Testis (tissue), 3 donors: Measurements from ENCODE around the gene TRMT11. TPM values are rescaled to one million over a fixed set of nuclear protein-coding genes. Genes with fewer than 3 reads are reported as not detected.

Experiments
- DNase-seq: peaks from one replicate; pipeline ENCODE4 v3.0.0-alpha.2; 2019
- H3K27ac ChIP-seq, 2 donors: fragments of 200-600 bp; sonication (generic); one replicate each; pipeline ENCODE4 v1.5.1; 2019
- H3K27me3 ChIP-seq: fragments of 200-600 bp; sonication (generic); one replicate; pipeline ENCODE4 v1.5.1; 2019
- H3K36me3 ChIP-seq: fragments of 200-600 bp; sonication (generic); one replicate; pipeline ENCODE4 v1.5.1; 2017; ENCODE audit warnings: low read depth; ENCODE audit errors: missing control alignments
- H3K4me1 ChIP-seq: fragments of 200-600 bp; sonication (generic); one replicate; pipeline ENCODE4 v1.5.1; 2019
- H3K4me3 ChIP-seq, 2 donors: fragments of 200-600 bp; sonication (generic); one replicate each; pipeline ENCODE4 v1.5.1; 2017 to 2019
- H3K9me3 ChIP-seq: fragments of 200-600 bp; sonication (generic); one replicate; pipeline ENCODE4 v1.5.1; 2017
- POLR2A ChIP-seq: fragments of 450-650 bp; IDR thresholded peaks from one replicate; pipeline ENCODE4 v1.6.1; 2017; ENCODE audit warnings: antibody characterized with exemption, mild to moderate bottlenecking, moderate library complexity
- WGBS, 2 donors: methylation state at CpG; one replicate each; pipeline ENCODE4 v1.1.5; 2018; 5-methylcytosine and 5-hydroxymethylcytosine counted together
- intact Hi-C: fragments of 100-400 bp; cut with DNase I; formaldehyde crosslinking; loops from one replicate; pipeline ENCODE4 v1.15.1; 2023; ENCODE audit warnings: low total_unique reads
- polyA plus RNA-seq: library from polyadenylated mRNA; stranded (reverse); fragments of 350-450 nt; fragmentation: Illumina TruSeq; extraction: RNeasy Lipid Tissue Mini Kit (QIAGEN cat#74804); gene quantifications from one replicate; pipeline ENCODE4 v1.2.3, GENCODE V29; 2014; ENCODE audit warnings: low read depth, low replicate concordance; ENCODE audit not compliant: insufficient read depth
- total RNA-seq, 2 donors: library from RNA; depleted of rRNA; stranded (reverse); fragments of >200 nt; gene quantifications; one replicate each; pipeline ENCODE4 v1.2.3, GENCODE V29; 2016
- TF ChIP-seq, protein P1 (sequence below), 3 experiments: fragments of 450-650 bp in 2 of 3; fragments of 200-600 bp in 1 of 3; sonication (generic) in 1 of 3; IDR thresholded peaks; one replicate each; pipeline ENCODE4 v1.5.1; 2016 to 2019; ENCODE audit warnings: antibody characterized with exemption in 3 of 3, mild to moderate bottlenecking in 2 of 3, moderate library complexity in 1 of 3

Gene TRMT11
- total and polyA plus RNA-seq, 3 donors from 2014 or later: 16.1 to 51.2 (median 32.2) TPM

GRCh38 chr6:126047648-126048047, 61.3 kb downstream of the TRMT11 start:
- 96 to 100% methylated on average over 5 to 7 of the region's 7 CpGs for WGBS, 2 donors
- Histone ChIP-seq H3K36me3 (no peaks in the 10 kb centered on the region), H3K27ac (no peak overlapping the region), H3K9me3 (no peaks in the 10 kb centered on the region), H3K4me3 (no peak overlapping the region), H3K27me3 (no peaks in the 10 kb centered on the region), H3K4me1 (peaks cover 3% of the 10 kb centered on the region)
- intact Hi-C loops: no loop called here
- TF ChIP-seq, protein P1, sequence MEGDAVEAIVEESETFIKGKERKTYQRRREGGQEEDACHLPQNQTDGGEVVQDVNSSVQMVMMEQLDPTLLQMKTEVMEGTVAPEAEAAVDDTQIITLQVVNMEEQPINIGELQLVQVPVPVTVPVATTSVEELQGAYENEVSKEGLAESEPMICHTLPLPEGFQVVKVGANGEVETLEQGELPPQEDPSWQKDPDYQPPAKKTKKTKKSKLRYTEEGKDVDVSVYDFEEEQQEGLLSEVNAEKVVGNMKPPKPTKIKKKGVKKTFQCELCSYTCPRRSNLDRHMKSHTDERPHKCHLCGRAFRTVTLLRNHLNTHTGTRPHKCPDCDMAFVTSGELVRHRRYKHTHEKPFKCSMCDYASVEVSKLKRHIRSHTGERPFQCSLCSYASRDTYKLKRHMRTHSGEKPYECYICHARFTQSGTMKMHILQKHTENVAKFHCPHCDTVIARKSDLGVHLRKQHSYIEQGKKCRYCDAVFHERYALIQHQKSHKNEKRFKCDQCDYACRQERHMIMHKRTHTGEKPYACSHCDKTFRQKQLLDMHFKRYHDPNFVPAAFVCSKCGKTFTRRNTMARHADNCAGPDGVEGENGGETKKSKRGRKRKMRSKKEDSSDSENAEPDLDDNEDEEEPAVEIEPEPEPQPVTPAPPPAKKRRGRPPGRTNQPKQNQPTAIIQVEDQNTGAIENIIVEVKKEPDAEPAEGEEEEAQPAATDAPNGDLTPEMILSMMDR (IDR thresholded peaks at IDR 0.05): no peak
- TF ChIP-seq POLR2A: no peak
- DNase-seq: no peak

DNA sequence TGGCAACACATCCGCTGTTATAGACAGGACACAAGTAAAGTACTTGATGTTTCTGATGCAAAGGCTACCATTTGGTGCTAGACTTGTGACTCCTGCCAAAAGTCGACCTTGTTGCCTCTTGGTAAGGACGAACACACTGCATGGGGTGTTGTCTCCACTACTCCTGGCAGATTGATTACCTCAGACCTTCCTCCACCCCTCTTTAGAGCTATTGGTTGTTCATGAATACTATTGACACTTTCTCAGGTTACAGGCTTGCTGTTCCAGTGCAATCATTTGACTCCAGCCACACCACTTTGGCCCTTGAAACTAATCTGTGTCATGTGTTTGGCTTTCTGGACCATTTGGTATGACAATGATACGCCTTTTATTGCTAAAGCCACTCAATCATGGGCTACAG, 62.3 kb downstream of the TRMT11 start:
- H3K27ac ChIP-seq: no peak overlapping the region
- H3K36me3 ChIP-seq: no peaks in the 10 kb centered on the region
- intact Hi-C loops: no loop called here
- 89 to 90% methylated on average over 4 of the region's 4 CpGs for WGBS, 2 donors
- no peaks in the 10 kb centered on the region for H3K27me3 ChIP-seq
- TF ChIP-seq POLR2A: no peak
- TF ChIP-seq, protein P1 (IDR thresholded peaks at IDR 0.05): no peak
- peaks cover 3% of the 10 kb centered on the region for H3K4me1 ChIP-seq
- DNase-seq: no peak
- no peak overlapping the region for H3K4me3 ChIP-seq
- no peaks in the 10 kb centered on the region for H3K9me3 ChIP-seq

GRCh38 chr6:126050795-126051194, 64.5 kb downstream of the TRMT11 start:
- Histone ChIP-seq H3K9me3 (no peaks in the 10 kb centered on the region), H3K4me1 (peaks cover 3% of the 10 kb centered on the region), H3K27ac (no peak overlapping the region), H3K36me3 (no peaks in the 10 kb centered on the region), H3K27me3 (no peaks in the 10 kb centered on the region), H3K4me3 (no peak overlapping the region)
- 85 to 100% methylated on average over 1 of the region's 1 CpG for WGBS, 2 donors
- TF ChIP-seq POLR2A: no peak
- TF ChIP-seq, protein P1 (IDR thresholded peaks at IDR 0.05): no peak
- intact Hi-C loops: no loop called here
- no peak for DNase-seq

DNA sequence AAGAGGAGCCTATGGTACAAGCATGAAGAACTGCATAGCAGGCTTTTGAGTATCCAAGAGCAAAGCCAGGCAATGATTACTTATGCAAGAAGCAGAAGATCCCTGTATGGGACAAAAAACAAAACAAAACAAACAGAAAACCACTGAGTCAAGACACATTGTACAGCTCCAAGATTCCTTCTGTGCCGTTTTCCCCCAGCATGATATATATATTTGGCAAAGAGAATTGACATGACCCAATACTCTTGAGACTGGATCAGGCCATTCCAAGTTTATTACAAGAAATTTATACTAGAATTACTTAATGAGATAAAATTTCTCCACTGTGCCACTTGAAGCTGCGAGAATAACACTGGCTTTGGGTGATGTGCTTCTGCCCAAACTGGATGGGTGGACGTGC, 65.5 kb downstream of the TRMT11 start:
- Histone ChIP-seq H3K36me3 (no peaks in the 10 kb centered on the region), H3K4me3 (no peak overlapping the region), H3K9me3 (no peaks in the 10 kb centered on the region), H3K27me3 (no peaks in the 10 kb centered on the region), H3K4me1 (peaks cover 3% of the 10 kb centered on the region), H3K27ac (no peak overlapping the region)
- intact Hi-C loops: no loop called here
- TF ChIP-seq, protein P1 (IDR thresholded peaks at IDR 0.05): no peak
- no peak for TF ChIP-seq POLR2A
- 84 to 85% methylated on average over 3 of the region's 3 CpGs for WGBS, 2 donors
- no peak for DNase-seq

- Histone ChIP-seq H3K4me3 (no peak overlapping the region), H3K9me3 (no peaks in the 10 kb centered on the region), H3K4me1 (peaks cover 3% of the 10 kb centered on the region), H3K27me3 (no peaks in the 10 kb centered on the region), H3K27ac (no peak overlapping the region), H3K36me3 (no peaks in the 10 kb centered on the region)
- 42 to 92% methylated on average over 1 of the region's 1 CpG for WGBS, 2 donors
- intact Hi-C loops: no loop called here
- TF ChIP-seq POLR2A: no peak
- TF ChIP-seq, protein P1 (IDR thresholded peaks at IDR 0.05): no peak
- no peak for DNase-seq
Measured at GRCh38 chr6:126052485-126052884, 66.1 kb downstream of the TRMT11 start.
